CD4-positive, alpha-beta T cell treated with Interleukin-17A for 1 hour (primary cell): ENCODE data around the gene PTPRN2.

Experiments
- DNase-seq: peaks from one replicate; pipeline ENCODE4 v3.0.0-alpha.2; 2020

The PTPRN2 gene

GRCh38 chr7:158120716-158121115, 466.9 kb downstream of the PTPRN2 start:
- no peak for DNase-seq

- DNase-seq, result no peak
Observed at GRCh38 chr7:158120316-158120715, 467.3 kb downstream of the PTPRN2 start.

GRCh38 chr7:158117341-158118222, 470.0 kb downstream of the PTPRN2 start:
- no peak for DNase-seq

- DNase-seq, result no peak
Observed at GRCh38 chr7:158116235-158116634, 471.4 kb downstream of the PTPRN2 start.

GRCh38 chr7:158114056-158114850, 473.4 kb downstream of the PTPRN2 start:
- no peak for DNase-seq

GRCh38 chr7:158113321-158114025, 474.1 kb downstream of the PTPRN2 start:
- DNase-seq, result no peak

- DNase-seq, result no peak
Observed at GRCh38 chr7:158112571-158113320, 474.9 kb downstream of the PTPRN2 start.

GRCh38 chr7:158111906-158112570, 475.6 kb downstream of the PTPRN2 start:
- no peak for DNase-seq

GRCh38 chr7:158111049-158111751, 476.4 kb downstream of the PTPRN2 start:
- DNase-seq, result no peak

GRCh38 chr7:158110661-158111048, 477.0 kb downstream of the PTPRN2 start:
- no peak for DNase-seq

GRCh38 chr7:158110034-158110590, 477.5 kb downstream of the PTPRN2 start:
- no peak for DNase-seq

GRCh38 chr7:158109364-158110033, 478.1 kb downstream of the PTPRN2 start:
- no peak for DNase-seq

GRCh38 chr7:158108646-158109293, 478.9 kb downstream of the PTPRN2 start:
- no peak for DNase-seq

GRCh38 chr7:158107806-158108205, 479.8 kb downstream of the PTPRN2 start:
- no peak for DNase-seq

GRCh38 chr7:158106272-158106671, 481.4 kb downstream of the PTPRN2 start:
- DNase-seq, result no peak

GRCh38 chr7:158103378-158103777, 484.2 kb downstream of the PTPRN2 start:
- no peak for DNase-seq

- no peak for DNase-seq
Observed at GRCh38 chr7:158102897-158103296, 484.7 kb downstream of the PTPRN2 start.

- no peak for DNase-seq
Observed at GRCh38 chr7:158101821-158102450, 485.7 kb downstream of the PTPRN2 start.
